Measurements from ENCODE around the gene PPM1M.

The PPM1M gene

GRCh38 chr3:52216585-52217408 is 28.8 kb upstream of the PPM1M start:
- DNase-seq = peak; percentile 56

GRCh38 chr3:52217409-52217805 is 28.2 kb upstream of the PPM1M start:
- DNase-seq = no peak

GRCh38 chr3:52218026-52218425 is 27.5 kb upstream of the PPM1M start:
- DNase-seq = no peak

GRCh38 chr3:52218454-52218853 is 27.1 kb upstream of the PPM1M start:
- DNase-seq = no peak

- no peak for DNase-seq
Observed at GRCh38 chr3:52218937-52219650, 26.5 kb upstream of the PPM1M start.

- DNase-seq = peak; percentile 87
Observed at GRCh38 chr3:52220380-52221026, 25.1 kb upstream of the PPM1M start.

- DNase-seq = no peak
Observed at GRCh38 chr3:52221141-52221562, 24.4 kb upstream of the PPM1M start.

GRCh38 chr3:52221563-52222318 is 23.8 kb upstream of the PPM1M start:
- peak; percentile 57 for DNase-seq

- DNase-seq = no peak
Observed at GRCh38 chr3:52222319-52223221, 23.0 kb upstream of the PPM1M start.

- no peak for DNase-seq
Observed at GRCh38 chr3:52223449-52224408, 21.8 kb upstream of the PPM1M start.

- no peak for DNase-seq
Observed at GRCh38 chr3:52225452-52226228, 19.9 kb upstream of the PPM1M start, which contains the start of gene TLR9. Gene TLR9 (minus strand): TSS chr3:52225645. CDS start chr3:52225529, 116 bp downstream.

GRCh38 chr3:52226229-52226817 is 19.2 kb upstream of the PPM1M start:
- DNase-seq = no peak

GRCh38 chr3:52227117-52227516 is 18.4 kb upstream of the PPM1M start:
- no peak for DNase-seq

- DNase-seq = no peak
Observed at GRCh38 chr3:52227766-52228165, 17.8 kb upstream of the PPM1M start.

GRCh38 chr3:52228266-52228665 is 17.3 kb upstream of the PPM1M start:
- no peak for DNase-seq

- DNase-seq = no peak
Observed at GRCh38 chr3:52228751-52229291, 16.7 kb upstream of the PPM1M start.

- DNase-seq = no peak
Observed at GRCh38 chr3:52229656-52230055, 15.9 kb upstream of the PPM1M start.

GRCh38 chr3:52230461-52230860 is 15.1 kb upstream of the PPM1M start:
- DNase-seq = no peak

- DNase-seq = no peak
Observed at GRCh38 chr3:52230889-52231499, 14.6 kb upstream of the PPM1M start.

All from activated CD4-positive, alpha-beta T cell treated with anti-CD3 and anti-CD28 coated beads, Interleukin-2, amount 50 U/mL, for 16 hours (primary cell).